Activated CD8-positive, alpha-beta memory T cell treated with anti-CD3 and anti-CD28 coated beads, Interleukin-2, amount 50 U/mL, for 24 hours (primary cell): Measurements from ENCODE around the gene CLNS1A.
"Not testable (repeated sequence)": the region's sequence is repeated elsewhere in the genome, so short reads cannot be mapped to it uniquely, and the experiment has no call there.

ENCODE experiments used
- DNase-seq: peaks from one replicate; pipeline ENCODE4 v3.0.0-alpha.2; 2020; ENCODE audit errors: extremely low read depth

Gene CLNS1A, protein sequence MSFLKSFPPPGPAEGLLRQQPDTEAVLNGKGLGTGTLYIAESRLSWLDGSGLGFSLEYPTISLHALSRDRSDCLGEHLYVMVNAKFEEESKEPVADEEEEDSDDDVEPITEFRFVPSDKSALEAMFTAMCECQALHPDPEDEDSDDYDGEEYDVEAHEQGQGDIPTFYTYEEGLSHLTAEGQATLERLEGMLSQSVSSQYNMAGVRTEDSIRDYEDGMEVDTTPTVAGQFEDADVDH

GRCh38 chr11:77637345-77638165, at the start of gene CLNS1A:
Gene CLNS1A (minus strand): TSS chr11:77637794. CDS start chr11:77637714, 80 bp downstream.
- DNase-seq, result peak; percentile 68

GRCh38 chr11:77687088-77687487, 49.5 kb upstream of the CLNS1A start:
- no peak for DNase-seq

DNA sequence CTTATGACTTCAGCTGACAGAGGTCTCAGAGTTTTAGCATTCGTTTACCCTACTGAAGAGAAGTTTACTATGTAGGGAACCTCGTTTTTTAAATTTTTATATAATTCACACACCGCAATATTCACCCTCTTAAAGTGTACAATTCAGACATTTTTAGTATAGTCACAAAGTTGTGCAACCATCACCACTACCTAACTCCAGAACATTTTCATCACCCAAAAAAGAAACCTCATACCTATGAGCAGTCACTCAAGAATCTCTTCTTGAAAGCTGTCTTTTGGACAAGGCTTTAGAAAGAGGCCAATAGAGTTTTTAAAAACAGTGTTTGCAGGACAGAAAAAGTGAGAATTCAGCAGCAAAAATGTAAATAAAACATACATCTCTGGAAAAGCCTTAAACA, 39.5 kb upstream of the CLNS1A start:
- no peak for DNase-seq

- no peak for DNase-seq
Measured at GRCh38 chr11:77672264-77672663, 34.7 kb upstream of the CLNS1A start.

DNA sequence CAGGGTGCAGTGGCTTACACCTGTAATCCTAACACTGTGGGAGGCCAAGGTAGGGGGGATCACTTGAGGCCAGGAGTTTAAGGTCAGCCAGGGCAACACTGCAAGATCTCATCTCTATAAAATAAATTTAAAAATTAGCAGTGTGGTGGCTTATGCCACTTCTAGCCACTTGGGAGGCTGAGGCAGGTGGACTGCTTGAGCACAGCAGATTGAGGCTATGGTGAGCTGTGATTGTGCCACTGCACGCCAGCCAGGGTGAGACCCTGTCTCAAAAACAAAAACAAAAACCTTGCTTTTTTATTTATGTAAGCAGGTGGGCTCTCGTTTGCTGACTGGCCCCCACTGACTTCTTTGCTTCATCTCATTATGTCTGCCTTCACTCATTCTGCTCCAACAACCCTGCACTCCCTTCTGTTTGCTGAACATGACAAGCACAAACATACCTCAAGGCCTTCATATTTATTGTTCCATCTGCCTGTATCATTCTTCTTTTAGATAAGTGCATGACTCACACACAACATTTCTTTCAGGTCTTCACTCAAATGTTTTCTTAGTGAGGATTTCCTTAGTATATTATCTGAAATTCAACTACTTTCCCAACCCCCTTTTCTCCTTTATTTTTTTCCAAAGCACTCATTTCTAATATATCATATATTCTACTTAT, 32.4 kb upstream of the CLNS1A start:
- no peak for DNase-seq

DNA sequence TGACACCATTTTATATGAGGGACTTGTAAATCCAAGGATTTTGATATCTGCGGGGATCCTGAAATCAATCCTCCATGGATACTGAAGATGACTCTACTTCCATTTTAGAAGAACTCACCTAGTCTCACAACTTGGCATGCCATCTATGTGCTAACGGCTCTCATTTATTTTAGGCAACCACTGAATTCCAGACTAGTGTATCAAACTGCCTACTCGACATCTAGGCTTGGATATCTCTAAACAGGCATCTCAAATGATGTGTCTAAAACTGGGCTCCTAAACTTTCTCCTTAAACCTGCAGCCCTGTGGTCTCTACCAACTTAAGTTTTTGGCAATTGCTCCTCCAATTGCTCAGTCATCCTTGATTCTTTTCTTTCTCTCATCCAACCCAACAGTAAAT, 31.2 kb upstream of the CLNS1A start:
- no peak for DNase-seq

DNA sequence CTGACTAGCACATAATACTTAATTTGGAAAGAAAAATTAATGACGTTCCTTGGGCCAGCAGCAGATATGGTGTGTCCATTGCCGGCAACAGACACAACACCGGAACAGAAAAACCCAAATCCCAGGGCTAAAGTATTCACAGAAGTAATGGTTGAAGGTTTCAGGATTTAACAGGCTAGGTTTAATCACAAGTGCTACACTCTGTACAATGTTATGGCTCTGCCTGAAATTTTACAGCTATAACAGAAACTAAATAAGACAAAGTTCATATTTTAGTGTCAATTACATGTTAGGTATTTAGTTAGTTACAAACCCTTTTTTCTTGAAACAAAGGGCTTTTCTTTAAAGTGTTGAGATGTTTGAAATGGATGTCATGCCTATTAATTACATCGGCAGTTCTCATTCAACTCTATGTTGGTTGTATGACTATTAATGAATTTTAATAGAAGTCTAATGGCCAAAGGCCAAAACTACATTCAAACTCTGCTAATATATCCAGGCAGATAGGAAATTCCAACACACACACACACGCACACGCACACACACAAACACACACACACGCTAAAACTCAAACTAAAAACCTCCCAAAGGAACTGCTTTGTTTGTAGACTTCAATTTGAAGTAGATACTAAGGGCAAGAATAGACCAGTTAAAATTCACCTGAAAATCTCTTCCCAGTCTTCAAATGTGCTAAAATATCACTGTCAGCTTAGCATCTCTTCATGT, 27.8 kb upstream of the CLNS1A start:
- no peak for DNase-seq

DNA sequence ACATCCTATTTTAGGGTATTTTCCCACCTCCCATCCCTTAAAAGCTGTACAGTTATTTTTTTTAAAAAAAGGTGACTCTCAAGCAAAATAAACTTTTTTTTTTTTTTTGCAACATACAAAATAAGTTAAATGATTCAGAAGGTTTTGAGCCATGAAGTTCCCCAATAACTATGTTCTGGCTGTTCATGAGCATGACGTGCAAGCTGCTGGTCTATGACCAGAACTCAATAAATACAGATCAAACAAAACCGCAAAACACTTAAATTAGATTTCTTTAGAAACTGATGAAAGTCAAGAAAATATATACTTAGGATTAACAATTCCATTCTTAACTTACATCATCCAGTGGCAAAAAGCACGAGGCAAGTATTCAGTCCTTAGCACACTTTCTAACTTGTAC, 24.1 kb upstream of the CLNS1A start:
- no peak for DNase-seq

DNA sequence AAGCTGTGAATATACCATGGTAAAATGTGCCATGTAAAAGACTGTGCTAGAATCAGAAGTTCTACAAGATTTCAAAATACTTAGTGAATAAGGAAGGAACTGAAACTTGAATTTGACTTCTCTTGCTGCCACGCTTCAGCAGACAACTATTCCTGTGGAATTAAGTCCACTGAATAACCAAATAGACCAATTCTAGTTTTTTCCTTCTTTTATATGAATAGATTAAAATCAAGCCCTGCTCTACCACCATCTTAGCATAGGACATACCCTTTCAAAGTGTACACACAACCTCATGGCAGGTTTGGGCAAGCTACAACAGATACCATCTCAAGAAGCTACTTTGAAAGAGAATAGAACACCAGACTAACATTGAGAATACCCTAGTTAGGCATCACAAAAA, 23.4 kb upstream of the CLNS1A start:
- DNase-seq, result no peak

- DNase-seq, result no peak
Measured at GRCh38 chr11:77658213-77659013, 20.8 kb upstream of the CLNS1A start.

DNA sequence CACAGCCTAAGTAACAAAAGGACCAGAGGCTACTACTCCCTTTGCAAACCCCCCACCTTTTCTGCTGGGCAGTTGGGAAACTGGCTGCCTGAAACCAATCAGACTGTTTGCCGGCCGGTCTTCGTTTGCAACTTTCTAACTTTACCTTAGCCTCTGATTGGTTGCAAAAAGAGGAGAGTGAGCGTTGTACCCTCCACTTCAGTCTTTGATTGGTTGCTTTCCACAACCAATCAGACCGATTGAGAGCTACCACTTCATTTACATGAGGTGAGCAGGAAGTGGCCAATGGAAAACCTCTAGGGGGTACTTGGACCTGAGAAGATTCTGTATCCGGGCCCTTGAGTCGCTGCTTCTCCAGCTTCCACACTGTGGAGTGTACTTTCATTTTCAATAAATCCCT, 18.8 kb upstream of the CLNS1A start:
- no peak for DNase-seq

GRCh38 chr11:77654770-77655434, 17.3 kb upstream of the CLNS1A start:
- no peak for DNase-seq

DNA sequence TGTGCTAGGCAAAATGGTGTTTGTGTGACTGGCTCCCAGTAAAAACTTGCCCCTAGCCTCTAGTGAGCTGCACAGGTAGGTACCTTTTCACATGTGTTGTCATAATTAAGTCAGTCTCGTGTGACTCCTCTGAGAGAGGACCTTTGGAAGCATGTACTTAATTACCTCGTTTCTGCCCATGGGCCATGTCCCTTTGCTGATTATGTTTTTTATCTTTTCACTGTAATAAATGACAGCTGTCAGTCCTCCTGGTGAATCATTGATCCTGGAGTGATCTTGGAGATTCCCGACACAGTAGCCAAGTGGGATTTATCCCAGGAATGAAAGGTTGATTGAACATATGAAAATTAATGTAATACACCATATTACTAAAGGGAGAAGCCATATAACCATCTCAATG, 12.5 kb upstream of the CLNS1A start:
- no peak for DNase-seq

- no peak for DNase-seq
Measured at GRCh38 chr11:77647654-77648305, 10.2 kb upstream of the CLNS1A start.

GRCh38 chr11:77644887-77645286, 7.3 kb upstream of the CLNS1A start:
- DNase-seq, result no peak

- no peak for DNase-seq
Measured at GRCh38 chr11:77642228-77642627, 4.6 kb upstream of the CLNS1A start.

- DNase-seq, result no peak
Measured at GRCh38 chr11:77636731-77637344, 756 bp downstream of the CLNS1A start.

GRCh38 chr11:77633926-77634325, 3.7 kb downstream of the CLNS1A start:
- not testable (repeated sequence) for DNase-seq

DNA sequence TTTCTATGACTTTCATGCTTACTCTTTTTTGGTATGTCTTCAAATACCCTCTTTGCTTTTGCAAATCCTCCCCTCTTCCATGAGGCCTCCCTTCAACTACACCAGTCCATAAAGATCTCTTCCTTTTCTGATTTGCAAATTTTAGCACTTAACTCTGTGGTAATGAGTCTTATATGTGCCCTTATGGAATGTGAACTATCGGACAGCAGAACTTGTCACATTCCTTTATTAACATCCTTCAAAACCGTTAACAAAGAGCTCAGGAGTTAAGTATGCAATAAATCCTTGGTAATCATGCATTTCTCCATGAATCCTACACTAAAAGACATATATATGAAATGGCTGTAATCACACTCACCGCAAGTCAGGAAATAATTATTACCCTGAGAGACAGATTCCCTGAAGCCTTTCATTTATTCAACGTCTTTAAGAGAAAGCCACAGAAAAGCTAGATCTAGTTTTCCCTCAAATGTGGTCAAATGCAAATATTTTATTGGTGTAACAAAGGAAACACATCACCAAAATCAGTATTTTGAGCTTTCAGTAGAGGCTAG, 7.4 kb downstream of the CLNS1A start:
- no peak for DNase-seq
